Epithelial cell of prostate (primary cell): ENCODE data around the gene ARMC8.

ENCODE experiments used
- DNase-seq: peaks from one replicate; pipeline ENCODE4 v3.0.0-alpha.2; 2011; ENCODE audit warnings: low read depth, low spot score
- H3K27ac ChIP-seq: fragments of 450-650 bp; 2 replicates; pipeline ENCODE4 v1.5.1; 2017; ENCODE audit warnings: mild to moderate bottlenecking

The ARMC8 gene

DNA sequence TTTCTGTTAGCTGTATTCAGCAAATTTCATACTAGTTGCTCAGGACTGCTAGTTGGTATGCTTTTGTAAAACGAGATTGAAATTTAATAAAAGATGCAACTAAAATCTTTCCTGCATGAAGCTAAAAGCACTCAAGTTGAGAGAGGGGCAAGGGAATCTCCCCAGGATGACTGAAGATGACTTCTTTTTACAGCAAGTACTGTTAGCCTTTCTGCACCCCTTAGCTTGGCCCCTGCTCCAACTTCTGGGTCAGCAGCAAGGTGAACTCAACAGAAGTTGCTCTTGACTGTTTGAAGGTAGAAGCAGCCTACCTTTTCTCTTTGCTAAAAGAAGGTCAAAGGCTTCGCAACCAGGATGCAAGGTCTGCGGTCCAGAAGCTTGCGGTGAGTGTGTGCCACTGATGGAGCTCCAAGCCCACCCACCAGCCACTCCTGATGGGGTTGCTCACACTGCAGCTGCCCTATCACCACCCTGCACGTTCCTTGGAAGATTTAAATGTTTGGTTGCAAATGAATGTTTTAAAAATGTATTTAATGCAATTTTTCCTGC lies 110.0 kb downstream of the ARMC8 start:
- H3K27ac ChIP-seq: no peak overlapping the region
- no peak for DNase-seq

DNA sequence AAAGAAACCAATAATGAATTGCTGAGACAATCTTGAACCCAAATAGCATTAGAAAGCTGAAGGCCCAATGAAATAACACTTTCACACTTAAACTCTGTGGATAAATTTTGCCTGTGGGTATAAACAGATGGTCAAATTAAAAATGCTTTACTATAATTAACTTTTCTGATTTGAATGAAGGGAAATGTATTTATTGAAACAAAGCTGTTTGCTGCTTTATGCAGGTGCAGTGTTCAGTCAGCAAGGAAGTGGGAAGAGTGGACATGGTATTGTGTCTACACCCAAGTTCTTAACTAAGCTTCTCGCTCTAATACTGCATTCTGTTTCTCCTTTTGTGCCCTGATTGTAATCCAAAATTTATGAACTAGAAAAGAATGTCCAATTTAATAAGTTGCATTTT lies 110.8 kb downstream of the ARMC8 start:
- no peak overlapping the region for H3K27ac ChIP-seq
- DNase-seq: no peak

DNA sequence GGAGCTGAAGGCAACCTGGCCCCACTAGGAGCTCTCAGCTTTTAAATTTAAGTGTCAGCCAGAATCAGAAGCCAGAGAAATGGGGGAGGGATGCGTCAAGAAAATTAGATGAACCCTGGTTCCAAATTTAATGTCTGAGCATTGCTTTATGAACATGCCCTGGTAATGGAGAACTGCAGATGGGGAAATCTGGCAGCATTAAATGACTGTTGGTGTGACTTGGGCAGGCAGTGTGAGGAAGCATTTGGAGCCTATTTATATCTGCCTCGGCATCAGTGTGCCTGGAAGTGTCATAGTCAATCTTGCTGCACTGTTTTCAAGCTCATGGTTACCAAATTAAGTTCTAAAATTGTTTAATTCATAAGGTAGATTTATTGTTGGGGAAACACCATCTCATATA lies 113.5 kb downstream of the ARMC8 start:
- no peak for DNase-seq
- no peak overlapping the region for H3K27ac ChIP-seq

DNA sequence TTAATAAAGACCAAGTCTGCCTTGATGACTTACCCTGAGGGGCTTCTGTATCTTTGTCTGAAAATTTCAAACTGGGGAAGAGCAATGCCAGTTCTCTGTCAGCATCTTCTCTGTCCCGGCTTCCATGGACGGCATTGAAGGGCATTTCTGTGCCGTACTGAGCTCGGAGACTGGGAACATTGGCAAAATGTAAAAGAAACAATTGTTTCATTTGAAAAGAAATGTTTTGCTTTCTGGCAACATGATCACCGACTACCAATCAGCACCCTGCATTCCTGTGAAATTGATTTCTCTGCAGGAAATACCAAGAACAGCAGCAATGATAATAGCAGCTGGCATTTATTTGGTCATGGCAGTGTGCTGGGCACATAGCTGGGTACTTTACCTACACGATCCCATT lies 116.4 kb downstream of the ARMC8 start:
- no peak for DNase-seq
- no peak overlapping the region for H3K27ac ChIP-seq

DNA sequence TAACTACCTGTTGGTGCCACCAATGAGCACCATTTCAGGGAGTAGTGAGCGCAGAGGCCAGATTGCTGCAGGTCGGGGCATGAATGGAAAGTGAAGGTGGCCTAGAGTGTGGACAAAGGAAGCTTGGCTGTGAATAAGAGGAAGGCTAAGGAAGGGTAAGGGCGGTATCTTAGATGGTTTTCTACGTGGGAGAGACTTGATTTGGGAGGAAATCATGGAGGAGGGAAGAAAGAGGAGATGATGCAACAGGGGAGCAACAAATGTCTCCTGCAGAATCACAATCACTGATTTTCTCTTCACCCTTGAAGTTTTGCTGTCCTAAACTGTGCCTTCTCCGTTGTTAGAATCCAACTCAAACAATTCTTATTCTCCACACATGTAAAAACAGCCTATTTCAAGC lies 120.8 kb downstream of the ARMC8 start:
- DNase-seq: no peak
- H3K27ac ChIP-seq: no peak overlapping the region

DNA sequence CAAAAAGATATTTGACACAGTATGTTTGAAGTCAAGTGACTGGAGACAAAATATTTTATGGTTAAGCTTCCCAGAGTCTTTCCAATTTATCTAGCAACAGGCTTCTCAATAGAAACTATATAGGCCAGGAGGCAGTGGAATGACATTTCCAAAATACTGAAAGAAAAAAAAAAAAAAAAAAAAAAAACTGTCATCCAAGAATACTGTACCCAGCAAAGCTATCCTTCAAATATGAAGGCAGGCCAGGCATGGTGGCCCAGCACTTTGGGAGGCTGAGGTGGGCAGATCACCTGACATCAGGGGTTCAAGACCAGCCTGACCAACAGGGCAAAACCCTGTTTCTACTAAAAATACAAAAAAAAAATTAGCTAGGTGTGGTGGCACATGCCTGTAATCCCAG lies 121.7 kb downstream of the ARMC8 start:
- DNase-seq: no peak
- H3K27ac ChIP-seq: no peak overlapping the region

DNA sequence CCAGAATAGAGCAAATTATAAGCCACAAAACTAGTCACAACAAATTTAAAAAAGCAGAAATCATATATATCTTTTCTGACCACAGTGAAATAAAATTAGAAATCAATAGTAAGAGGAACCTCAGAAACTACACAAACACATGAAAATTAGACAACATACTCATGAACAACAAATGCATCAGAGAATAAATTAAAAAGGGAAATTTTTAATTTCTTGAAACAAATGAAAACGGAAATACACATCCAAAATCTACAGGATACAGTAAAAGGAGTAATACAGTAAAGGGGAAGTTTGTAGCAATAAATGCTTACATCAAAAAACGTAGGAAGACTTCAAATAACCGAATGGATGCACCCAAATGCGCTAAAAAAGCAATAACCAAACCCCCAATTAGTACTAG lies 123.4 kb downstream of the ARMC8 start:
- H3K27ac ChIP-seq: no peak overlapping the region
- DNase-seq: no peak

DNA sequence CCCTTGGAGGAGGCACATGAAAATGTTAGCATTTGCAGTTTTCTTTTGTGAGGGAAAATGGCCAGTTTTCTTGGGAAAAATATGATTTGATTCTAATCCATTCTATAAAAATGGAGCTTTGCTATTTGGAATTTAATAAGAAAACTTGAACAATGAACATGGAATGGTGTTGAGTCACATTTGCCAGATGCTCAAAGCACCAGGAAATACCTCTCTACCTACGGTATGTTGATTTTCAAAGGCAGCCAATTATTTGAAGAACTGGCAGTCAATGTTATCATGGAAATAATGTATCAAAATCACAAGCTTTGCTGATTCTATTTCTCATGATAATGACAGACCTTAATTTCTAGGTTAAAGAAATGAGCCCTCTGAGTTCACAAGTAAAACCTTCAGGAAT lies 127.7 kb downstream of the ARMC8 start:
- H3K27ac ChIP-seq: peak overlapping the region; percentile 7
- DNase-seq: no peak

DNA sequence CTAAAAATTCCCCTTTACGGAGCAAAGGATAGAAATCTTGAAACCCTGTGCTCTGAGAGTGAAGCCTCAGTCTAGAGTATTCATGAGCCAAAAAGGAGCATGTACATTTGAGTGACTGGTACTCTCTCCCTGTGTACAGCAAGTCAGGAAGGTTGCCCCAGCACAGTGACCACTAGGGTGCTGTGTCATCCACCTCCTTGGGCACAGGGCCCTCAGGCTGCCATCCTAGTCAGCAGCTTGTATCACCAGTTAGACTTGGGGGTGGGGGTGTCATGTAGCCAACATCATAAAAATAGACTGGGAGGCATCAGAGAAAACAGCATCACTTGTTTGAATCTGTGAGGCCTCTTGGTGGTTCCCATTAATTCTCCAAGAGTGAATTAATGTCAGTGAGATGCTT lies 130.6 kb downstream of the ARMC8 start:
- DNase-seq: no peak
- H3K27ac ChIP-seq: no peak overlapping the region

DNA sequence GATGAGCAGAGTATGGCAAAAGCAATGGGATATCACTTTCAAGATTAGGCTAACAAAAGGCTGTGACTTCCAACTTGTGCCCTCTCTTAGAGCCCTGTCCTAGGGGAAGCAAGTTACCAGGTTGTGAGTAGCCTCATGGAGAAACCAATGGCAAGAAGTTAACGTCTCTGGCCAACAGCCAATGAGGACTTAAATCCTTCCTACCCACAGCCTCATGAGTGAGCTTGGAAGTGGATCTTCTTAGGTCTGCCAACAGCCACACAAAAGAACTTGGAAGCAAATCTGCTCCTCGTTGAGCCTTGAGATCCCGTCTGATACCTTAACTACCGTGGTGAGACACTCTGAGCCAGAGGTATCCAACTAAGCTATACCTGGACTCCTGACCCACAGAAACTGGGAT lies 136.9 kb downstream of the ARMC8 start:
- DNase-seq: no peak
- H3K27ac ChIP-seq: no peak overlapping the region

DNA sequence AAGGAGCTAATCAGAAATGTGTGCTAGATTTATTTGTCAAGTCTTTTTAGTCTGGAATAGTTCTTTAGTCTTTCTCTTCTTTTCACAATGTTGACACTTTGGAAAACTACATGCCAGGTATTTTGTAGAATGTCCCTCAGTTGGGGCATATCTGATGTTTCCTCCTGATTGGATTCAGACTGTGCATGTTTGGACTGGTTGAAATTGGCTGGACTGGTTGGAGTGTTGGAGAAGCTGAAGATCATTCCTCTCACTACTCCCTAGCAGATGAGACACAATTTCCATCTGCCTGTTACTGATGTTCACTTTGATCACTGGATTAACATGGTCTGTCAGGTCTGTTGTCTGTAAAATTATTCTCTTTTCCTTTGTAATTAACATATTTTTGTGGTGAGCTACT lies 138.9 kb downstream of the ARMC8 start:
- peak overlapping the region; percentile 80 for H3K27ac ChIP-seq
- peak; percentile 22 for DNase-seq

DNA sequence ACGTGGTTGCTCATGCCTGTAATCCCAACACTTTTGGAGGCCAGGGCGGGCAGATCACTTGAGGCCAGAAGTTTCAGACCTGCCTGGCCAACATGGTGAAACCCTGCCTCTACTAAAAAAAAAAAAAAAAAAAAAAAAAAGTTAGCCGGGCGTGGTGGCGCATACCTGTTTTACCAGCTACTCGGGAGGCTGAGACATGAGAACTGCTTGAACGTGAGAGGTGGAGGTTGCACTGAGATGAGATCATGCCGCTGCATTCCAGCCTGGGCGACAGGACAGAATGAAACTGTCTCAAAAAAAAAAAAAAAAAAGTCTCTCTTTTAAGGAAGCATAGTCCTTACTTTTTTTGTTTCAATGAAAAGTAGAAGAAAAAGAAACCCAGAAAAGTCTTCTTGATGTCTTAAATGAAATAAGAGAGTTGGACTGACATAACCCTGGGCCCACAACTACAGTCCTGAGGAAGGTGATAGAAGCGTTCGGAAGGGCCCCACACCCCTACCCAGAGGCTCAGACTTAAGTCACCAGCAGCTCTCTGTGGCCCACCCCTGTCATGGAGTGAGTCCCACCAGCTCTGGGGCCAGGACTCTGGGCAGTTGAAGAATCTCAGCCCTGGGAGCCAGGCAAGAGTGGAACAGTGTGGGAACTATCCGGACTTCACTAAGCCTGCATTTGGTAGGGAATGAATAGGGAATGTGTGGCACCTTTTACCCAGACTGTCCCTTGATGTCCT lies 139.9 kb downstream of the ARMC8 start:
- no peak for DNase-seq
- H3K27ac ChIP-seq: peak overlapping the region; percentile 80

DNA sequence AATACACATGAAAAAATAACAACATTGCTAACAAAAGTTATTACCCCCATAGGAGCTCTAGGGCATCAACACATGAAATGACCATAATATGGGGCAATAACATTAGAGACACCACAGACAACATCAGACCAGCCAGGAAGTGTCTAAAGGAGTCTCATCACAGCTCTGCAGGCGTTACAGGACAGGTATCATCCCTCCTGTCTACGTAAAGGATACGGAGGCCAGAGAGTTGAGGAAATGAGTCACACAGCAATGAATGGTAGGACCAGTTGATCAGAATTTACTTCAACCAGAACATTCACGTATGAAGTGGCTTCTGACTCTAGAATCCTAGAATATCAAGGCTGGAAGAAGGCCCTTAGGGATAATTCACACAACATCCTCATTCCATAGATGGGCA lies 140.7 kb downstream of the ARMC8 start:
- peak overlapping the region; percentile 80 for H3K27ac ChIP-seq
- peak; percentile 83 for DNase-seq

DNA sequence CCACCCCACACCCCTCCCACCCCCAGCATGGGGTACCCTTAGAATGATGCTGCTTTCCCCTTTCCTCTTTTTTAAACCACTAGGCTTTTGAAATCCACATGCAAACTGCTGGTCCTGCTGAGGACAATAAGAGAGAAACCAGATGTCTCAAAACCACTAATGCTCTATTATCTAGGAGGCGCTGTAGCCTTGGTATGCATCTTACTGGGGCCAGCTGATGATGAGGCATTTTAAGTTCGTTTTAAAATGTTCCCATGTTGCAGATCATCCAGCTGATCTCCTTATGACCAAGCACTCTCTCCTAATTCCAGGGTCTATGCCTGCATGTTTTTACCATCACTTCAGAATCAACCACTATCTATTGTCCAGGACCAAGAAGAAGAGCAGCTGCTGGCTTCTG lies 141.2 kb downstream of the ARMC8 start:
- peak overlapping the region; percentile 80 for H3K27ac ChIP-seq
- no peak for DNase-seq

DNA sequence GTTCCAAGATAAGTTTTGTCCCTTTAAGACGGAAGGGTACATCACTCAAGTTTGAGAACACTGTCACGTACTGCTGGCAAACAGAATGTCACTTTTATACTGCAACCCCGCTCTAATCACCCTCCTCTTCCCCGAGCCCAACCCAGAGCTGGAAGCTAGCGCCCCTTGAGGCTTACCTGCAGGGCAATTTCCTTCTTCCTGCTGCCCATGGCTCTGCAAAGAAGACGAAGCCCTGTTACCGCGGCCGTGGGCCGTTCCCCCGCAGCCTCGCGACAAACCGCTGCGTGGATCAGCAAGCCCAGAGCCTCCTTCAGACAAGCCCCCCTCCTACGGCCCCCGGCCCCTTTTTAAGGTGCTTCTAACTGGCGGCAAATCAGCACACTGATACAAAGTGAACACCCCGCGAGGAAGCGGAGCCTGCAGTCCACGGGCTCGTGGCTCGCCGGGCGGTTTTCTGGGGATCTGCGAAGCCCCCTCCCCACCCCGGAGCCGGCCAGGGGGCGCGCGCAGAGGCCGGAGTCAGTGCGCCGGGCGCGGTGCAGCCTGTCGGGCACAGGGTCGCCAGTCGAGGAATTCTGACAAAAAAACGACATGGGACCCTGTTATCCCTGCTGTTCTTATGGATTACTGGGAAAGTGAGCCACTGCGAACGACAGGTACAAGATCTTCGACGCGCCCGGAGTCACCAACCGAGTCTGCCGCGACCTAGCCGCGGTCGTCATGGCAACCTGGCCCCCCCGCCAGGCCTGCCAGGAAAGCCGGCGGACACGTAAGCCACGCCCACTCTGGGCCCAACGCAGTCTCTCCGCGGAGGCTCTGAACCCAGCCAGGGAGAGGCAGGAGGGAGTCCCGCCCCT lies 142.3 kb downstream of the ARMC8 start, which contains the start of gene NME9:
Gene NME9, minus strand, starts transcription at position 725 of the 857 bp plus-strand sequence. Its CDS starts 516 bp downstream, at position 209.
- no peak for DNase-seq
- peak within 1 kb of the TSS; percentile 80 for H3K27ac ChIP-seq

DNA sequence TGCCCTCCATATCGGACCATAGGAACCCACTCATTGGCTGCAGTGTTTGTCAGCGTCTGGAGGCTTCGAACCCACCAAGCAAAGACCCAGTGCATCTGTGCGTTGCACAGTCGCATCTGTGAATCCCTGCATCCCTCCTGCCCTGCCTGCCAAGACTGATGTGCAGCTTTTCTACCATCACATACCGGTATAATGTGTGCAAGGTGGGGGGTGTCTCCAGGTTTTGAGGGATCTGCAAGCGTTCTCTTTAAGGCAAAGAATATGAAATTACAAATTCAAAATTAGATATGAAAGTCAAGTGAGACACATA lies 142.8 kb downstream of the ARMC8 start:
- no peak for DNase-seq
- no peak overlapping the region for H3K27ac ChIP-seq

DNA sequence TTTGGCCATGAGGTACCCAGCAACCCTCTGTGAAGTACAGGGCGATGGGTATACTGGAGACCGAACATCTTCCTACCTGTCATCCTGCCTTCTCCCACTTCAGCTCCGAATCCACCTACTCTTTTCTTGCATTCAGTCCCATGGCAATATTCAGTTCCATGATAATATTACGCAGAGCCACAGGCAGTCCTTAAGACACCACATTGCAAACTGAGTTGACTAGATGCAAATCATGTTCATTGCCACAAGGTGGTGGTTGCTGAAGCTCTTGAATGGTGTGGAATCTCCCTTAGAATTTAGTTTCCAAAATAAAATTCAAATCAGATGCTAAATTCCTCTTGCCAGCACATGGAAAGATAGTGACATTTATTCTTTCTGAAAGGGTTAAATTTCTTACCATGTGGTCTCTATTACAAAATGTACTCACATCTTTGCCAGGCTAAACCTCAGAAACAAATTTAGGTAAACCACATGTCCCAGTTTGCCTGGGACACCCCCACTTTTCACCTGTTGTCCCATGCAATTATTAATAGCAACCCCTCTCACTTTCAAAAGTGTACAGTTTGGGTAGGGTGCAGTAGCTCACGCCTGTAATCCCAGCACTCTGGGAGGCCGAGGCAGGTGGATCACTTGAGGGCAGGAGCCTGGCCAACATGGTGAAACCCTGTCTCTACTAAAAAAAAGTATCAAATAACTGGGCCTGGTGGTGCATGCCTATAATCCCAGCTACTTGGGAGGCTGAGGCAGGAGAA lies 144.2 kb downstream of the ARMC8 start:
- DNase-seq: no peak
- no peak overlapping the region for H3K27ac ChIP-seq

DNA sequence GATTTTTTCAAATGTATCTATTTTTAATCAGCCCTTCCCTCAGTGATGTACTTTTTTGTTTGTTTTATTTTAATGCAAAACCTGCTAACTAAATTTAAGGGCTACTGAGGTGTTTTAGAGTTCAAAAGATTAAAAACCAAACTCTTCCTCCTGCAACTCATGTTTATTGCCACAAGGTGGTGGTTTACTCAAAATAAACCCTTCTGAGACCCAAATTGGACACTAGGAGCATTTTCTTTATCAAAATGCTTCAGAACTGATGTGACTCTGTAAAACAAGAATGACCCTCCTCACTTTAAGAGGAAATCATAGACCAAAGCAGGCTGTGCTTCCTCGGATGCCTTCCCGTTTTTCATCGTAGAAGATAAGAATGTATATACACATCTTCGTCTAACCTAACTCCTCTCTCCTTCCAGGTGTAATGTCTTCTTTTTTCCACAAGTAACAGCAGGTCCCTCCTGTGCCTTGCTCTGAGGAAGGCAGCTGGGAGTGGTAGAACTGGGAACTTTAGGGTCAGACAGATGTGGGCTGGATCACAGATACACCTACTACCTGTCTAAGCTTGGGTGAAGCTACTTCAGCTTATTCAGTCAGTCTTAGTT lies 145.5 kb downstream of the ARMC8 start:
- no peak for DNase-seq
- H3K27ac ChIP-seq: no peak overlapping the region

DNA sequence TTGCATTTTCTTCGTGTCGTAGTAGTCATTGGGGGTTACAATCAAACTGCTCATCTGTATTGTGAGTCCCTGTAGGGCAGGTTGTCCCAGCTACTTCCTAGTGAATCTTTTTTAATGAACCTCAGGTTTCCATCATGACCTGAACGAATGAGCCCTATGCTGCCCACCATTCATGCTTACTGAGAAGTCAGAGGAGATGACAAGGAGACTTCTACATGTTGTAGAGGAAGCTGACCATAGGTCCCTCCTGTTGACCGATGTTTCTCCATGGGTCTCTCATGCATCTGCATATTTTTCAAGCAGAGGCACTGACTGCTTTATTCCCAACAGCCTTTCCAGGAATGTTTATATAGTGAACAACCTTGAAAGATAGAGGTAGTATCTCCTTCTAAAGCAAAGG lies 147.5 kb downstream of the ARMC8 start:
- no peak for DNase-seq

DNA sequence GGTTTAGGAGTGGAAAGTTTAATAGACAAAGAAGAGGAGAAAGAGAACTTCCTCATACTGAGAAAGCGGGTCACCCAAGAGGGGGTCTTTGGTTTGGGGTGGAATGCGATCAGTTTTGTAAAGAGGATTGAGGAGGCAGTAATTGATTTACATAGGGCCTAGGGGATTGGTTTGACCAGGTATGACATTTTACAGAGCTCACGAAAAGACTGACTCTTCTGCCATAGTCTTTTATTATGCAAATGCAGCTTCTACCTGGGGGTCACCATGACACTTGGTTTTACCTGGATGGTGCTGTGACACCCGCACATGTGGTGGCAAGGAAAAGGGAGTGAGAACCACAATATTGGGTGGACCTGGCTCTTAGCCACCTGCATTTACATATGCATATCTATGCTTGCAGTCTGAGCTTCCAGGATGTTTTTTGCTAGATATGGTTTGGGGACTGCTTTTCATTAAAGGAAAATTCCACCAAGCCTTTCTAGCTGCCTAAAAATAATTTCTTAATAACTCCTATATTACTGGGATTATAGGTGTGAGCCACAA lies 149.4 kb downstream of the ARMC8 start:
- no peak for DNase-seq
- H3K27ac ChIP-seq: no peak overlapping the region

More for the DNA sequence above, 147.5 kb downstream of the ARMC8 start:
- H3K27ac ChIP-seq: no peak overlapping the region
